H1 (cell line): ENCODE results near the gene LCN2. TPM values are rescaled to one million over a fixed set of nuclear protein-coding genes. Genes with fewer than 3 reads are reported as not detected.

Experiments used
- SIX5 ChIP-seq: IDR thresholded peaks from 2 replicates; pipeline ENCODE4 v1.6.1; 2011; ENCODE audit warnings: mild to moderate bottlenecking, low read depth, low read length
- polyA plus RNA-seq, 7 experiments: library from polyadenylated mRNA; depleted of rRNA in 3 of 7; stranded (reverse) in 5 of 7; unstranded in 2 of 7; fragments of >200 nt in 5 of 7; fragments of 200-250 nt in 2 of 7; gene quantifications; 1 replicate in 5 of 7; 2 replicates in 1 of 7; 4 replicates in 1 of 7; pipeline versions ENCODE4 v1.2.1 to v1.2.3, GENCODE V29; 2011 to 2013; ENCODE audit warnings: missing spikeins in 2 of 7, mixed read lengths in 2 of 7
- total RNA-seq: library from RNA; stranded (reverse); fragmentation: NEBNext Ultra II Directional; extraction: Animal tissue kit (Norgen Biotek cat#: 25700); gene quantifications from 2 replicates; pipeline ENCODE4 v1.2.1, GENCODE V29; 2021

LCN2 gene
- total and polyA plus RNA-seq, 2 of the 8 experiments (the other 6 are each of a cell fraction or from before 2014, with no cell fraction given), result 1.1 to 1.6 TPM

DNA sequence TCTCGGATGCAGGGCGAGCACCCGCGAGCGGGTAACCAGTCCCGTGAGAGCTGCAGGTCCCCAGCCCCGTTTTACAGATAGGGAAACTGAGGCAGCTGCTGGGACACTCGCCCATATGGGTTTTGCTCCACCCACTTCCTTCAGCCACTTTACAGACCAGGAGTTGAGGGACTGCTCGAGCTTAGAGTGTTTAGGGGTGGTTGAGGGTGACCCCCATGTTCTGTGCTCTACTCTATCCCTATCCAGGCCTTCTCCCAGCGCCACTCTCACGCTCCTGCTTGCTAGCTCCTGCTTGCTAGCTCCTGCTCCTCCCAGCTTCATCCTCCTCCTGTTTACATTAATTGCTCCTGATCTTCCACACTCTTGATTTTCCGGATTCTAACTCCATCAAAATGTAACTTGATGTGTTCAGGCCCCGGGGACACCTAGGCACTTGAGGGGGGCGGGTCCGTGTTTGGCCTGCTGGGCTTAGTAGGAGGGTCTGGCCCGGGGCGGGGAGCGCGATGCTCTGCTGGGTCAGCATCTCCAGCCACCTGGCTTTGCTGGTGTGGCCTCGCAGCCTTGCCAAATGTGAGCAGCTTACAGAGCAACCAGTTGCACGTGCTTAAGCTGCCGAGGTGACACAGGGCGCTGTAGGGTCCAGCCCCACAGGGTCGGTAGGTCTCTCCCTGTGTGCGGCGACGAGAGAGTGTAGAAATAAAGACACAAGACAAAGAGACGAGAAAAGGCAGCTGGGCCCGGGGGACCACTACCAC lies 20.2 kb upstream of the LCN2 start (continued):
- no peak for TF ChIP-seq SIX5
